Hepatocyte (in vitro differentiated cells): Measurements from ENCODE around the gene VIPR2.

Experiments
- CTCF ChIP-seq: fragments of 200-600 bp; sonication (generic); IDR thresholded peaks from 2 replicates; pipeline ENCODE4 v1.5.1; 2016; ENCODE audit warnings: antibody characterized with exemption, mild to moderate bottlenecking; ENCODE audit not compliant: poor library complexity
- EZH2 ChIP-seq: fragments of 200-600 bp; sonication (generic); IDR thresholded peaks from 2 replicates; pipeline ENCODE4 v1.6.1; 2016; ENCODE audit warnings: antibody characterized with exemption, mild to moderate bottlenecking, borderline replicate concordance
- EZH2phosphoT487 ChIP-seq: fragments of 200-600 bp; sonication (generic); IDR thresholded peaks from one replicate; pipeline ENCODE4 v1.6.1; 2018; ENCODE audit warnings: antibody characterized with exemption, mild to moderate bottlenecking, low read depth, moderate library complexity; ENCODE audit not compliant: unreplicated experiment, severe bottlenecking

GRCh38 chr7:159128767-159129166 is 15.9 kb downstream of the VIPR2 start:
- TF ChIP-seq EZH2, result no peak
- no peak for TF ChIP-seq CTCF
- TF ChIP-seq EZH2phosphoT487, result no peak
